GM21515 (cell line): ENCODE measurements around the gene DENND11.

Experiments
- ATAC-seq: cut with Tn5 transposase; IDR thresholded peaks from one replicate; pipeline ENCODE4 v1.9.1; 2021; ENCODE audit not compliant: unreplicated experiment

DENND11 gene

DNA sequence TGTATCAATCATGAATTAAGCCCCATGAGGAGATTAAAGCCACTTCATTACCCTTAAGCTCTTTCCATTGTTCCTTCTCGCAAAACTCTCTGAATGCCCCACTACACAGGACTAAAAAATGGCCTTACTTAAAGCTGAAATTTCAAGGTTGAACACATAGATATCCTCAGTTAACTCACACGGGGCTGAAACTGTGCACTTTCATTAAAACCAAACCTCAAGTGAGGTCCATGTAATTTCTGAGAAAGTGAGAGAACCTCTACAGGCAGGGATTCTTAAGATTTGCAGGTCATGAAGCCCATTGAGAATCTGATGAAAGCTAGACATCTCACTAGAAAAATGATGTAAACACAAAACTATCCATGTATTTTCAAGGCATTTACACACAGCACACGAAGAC lies 15.9 kb downstream of the DENND11 start:
- no peak for ATAC-seq

GRCh38 chr7:141685285-141686023 lies 16.5 kb downstream of the DENND11 start:
- no peak for ATAC-seq

DNA sequence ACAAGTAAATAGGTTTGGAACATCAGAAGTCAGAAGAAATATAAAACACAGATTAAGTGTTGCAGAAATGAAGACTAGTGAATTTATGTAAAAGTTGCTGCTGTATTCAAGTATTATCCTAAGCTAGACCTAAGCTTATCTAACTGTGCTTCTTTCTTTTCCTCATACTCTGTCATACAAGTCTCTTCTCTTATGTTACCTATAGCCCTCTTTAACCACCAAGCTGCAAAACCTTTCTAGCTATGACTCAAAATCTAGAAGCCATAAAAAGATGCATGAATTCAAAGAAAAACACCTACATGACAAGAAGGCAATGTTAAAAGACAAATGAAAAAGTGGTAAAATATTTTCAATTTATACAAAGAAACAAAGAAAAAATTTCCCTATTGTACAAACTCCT lies 23.0 kb downstream of the DENND11 start:
- ATAC-seq = no peak

DNA sequence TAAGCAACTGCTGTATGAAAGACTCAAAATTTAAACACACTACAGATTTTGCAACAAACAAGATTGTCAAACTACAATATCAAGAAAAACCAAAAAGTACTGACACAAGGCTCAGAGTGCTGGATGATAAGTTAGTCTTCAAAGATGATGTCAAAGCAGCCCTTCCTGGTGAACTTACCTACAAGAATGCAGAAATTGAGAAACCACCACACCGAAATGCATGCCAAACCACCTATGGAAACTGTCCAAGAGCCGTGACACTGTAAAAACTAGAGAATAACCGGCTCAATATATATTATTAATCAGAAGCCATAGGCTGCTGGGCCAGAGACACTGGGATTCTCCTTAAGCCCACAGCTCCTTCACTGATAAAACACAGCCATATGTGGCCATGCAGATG lies 25.3 kb downstream of the DENND11 start:
- ATAC-seq = no peak

DNA sequence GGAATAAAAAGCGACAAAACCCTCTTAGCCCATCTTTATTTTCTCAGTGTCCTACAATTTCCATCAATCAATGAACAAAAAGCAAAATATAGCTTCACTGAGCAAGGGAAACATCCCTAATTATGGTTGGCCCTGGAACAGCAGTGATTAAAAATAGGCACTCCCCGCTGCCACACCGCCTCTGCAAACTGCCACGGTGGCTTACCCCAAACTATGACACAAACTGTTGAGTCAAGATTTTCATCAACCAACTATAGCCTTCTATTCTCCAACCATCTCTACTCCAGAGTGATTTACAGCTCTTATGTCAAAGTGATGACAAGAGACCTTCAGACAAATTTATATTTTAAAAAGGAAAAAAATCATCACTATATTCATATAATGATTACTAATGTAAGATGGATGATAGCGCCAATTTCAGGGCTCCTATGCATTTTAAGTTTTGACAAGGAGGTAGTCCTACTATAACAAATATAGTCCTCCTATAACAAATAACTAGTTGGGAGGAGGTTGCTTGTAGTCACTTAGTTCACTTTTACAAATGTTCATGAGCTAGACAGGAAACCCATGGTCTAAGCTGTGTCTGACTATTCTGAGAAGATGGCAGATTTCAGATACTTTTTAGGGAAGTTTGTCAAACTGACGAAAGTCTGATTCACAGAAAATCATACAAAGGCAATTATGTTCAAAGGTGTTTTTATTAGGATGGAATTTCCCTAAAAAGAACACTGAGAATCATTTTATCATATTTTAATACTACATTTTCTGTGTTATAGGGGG lies 26.3 kb downstream of the DENND11 start:
- no peak for ATAC-seq

DNA sequence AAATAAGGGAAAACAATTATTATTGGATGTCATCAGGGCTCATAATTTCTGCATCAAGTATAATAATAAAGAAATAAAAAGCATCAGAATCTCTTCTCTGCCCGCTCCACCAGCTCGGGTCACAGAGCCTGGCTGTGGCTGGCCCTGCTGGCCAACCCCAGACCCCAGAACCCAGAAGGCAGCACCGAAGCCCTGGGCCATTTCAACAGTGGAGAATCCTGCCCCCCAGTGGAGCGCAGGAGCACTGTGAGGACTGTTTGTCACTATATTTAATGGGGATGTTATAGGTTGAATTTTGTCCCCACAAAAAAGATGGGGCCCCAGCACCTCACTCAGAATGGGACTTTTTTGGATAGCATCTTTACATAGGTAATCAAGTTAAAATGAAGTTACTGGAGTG lies 27.3 kb downstream of the DENND11 start:
- ATAC-seq = no peak

- ATAC-seq = no peak
These were observed 27.7 kb downstream of the DENND11 start for GRCh38 chr7:141674171-141674671.

- ATAC-seq = no peak
These were observed 28.6 kb downstream of the DENND11 start for GRCh38 chr7:141673346-141673745.

DNA sequence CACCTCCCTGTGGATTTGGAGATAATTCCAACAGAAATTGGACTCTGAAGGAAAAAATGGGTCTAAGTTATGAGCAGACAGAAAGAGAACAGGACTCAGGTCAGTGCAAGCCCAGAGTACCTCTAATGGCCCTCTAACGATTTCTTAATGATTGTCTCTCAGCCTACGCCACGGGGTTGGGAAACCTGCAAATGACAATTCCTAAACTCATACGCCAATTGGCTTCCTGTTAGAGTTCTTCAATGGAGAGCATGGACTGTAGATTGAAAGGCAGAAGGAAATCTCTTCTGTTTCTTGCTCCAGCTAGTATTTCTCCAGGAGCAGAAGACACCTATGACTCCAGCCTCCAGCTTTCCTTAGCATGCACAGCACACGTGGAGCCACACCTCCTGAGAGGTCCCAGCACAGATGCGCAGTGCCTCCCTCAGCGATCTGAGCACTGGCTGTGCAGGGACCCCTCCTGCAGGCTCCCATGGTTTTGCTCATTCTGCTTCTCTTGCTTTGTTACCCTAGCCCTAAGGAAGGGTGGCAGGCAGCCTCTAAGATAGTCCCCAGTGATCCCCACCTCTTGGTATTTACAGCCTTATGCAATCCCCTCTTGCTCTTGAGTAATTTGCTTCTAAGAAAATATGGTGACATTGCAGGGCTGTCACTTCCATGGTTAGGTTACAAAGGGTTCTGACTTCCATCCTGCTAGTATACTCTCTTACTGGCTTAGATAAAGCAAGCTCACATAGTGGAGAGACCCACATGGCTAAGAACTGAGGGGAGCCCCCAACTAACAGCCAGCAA lies 30.1 kb downstream of the DENND11 start:
- no peak for ATAC-seq

GRCh38 chr7:141668853-141669252 lies 33.1 kb downstream of the DENND11 start:
- no peak for ATAC-seq

GRCh38 chr7:141666071-141666470 lies 35.9 kb downstream of the DENND11 start:
- no peak for ATAC-seq

DNA sequence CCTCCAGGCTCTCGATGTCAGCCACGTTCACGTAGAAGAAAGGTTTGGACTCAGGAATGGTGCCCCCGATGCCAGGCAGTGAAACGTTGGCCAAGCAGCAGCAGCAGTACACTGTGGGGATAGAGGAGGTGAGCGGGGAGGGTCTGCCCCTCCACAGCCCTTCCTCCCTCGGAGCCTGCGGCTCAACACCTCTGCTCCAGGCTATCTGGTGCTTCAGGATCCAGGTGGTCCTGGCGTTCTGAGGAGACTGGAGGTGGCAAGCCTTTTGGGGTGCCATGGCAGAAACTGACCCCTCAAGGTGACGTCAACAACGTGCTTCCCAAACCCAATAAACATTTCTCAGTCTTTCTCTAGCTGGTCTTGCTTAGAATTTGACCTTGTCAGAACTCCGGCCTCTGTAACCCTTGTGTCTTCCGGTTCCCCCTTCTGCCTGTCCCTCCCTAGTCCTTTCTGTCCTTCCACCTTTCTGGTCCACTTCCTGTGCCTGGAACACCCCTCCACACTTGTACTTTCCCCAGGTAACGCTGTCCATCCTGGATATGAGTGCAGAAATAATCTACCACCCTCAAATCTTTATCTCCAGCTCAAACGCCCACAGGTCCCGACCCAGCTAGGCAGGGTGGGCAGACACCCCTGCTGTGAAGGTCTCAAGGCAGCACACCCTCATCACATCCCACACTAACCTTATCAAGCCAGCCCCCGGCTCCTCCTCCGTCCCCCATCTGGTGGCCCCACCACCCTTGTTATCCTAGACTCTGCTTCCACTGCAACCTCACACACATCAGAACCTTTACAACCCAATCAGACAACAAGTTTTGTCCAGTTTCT lies 36.5 kb downstream of the DENND11 start:
- ATAC-seq = no peak

GRCh38 chr7:141664450-141664849 lies 37.5 kb downstream of the DENND11 start:
- ATAC-seq = no peak

DNA sequence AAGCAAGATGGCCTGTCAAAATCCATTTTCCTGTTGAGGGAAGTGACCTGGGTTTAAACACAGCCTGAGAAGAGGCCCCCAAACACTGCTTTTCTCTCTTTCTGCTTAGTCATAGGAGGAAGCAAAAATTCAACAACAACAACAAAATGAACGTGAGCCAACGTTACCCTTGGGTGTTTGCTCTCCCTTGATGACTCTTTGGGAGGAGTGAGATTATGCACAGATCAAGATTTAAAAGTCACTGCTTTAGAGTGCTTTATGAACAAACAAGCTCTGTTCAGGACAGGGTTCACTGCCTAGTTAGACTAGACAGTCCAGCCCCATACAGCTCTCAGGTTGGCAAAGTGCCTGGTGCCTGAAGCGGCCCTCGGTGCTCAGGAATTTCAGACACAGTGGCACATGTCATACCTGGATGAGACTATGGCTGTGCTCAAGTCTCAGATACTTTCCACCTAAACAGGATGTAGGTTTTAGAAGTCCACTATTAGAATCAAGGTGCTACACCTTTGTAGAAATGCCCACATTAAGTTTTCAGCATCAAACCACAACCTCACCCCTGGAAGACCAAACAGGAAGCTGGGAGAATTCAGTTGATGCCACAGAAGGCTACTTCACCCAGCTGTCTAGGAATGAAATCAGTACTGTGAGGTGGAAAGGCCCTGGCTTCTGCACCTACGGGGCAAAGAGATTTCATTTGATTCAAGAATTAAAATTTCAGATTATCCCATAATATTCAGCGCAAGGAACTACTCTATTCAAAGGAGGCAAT lies 38.7 kb downstream of the DENND11 start:
- no peak for ATAC-seq

- ATAC-seq = no peak
These were observed 41.7 kb downstream of the DENND11 start for GRCh38 chr7:141660259-141660658.

GRCh38 chr7:141659501-141659900 lies 42.5 kb downstream of the DENND11 start:
- ATAC-seq = no peak

DNA sequence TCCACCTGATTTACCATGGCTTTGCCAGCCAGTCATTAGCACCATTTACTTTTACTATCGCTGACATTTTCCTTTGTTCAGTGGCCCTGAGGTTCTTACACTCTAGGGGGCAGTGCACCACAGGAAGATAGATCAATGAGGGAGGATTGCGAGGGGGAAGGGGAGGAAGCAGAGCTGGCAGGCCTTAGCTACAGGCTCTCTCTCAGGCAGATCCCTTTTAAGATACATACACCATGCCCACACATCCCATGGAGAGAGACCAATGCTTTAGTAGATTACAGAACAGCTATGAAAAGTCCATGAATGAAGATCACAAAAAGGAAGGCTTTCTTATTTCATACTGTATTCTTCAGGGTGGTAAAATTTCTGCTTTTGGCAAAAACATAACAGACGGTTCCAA lies 47.4 kb downstream of the DENND11 start:
- peak; percentile 77 for ATAC-seq

DNA sequence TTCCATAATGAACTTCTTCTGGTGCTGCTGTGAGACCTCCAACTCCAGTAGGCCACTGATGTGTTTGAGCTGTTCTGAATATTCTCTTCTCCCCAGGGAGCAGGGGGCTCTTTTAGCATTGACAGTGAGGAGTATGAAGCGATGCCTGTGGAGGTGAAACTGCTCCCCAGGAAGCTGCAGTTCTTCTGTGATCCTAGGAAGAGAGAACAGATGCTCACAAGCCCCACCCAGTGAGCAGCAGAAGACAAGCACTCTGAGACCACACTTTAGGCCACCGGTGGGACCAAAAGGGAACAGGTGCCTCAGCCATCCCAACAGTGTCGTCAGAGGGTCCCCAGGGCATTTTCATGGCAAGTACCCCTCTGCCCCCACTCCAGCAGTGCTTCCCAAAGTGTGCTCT lies 49.3 kb downstream of the DENND11 start:
- no peak for ATAC-seq
